Measurements from ENCODE around the gene RFX3. TPM values are rescaled to one million over a fixed set of nuclear protein-coding genes. Genes with fewer than 3 reads are reported as not detected.

RFX3 gene
- total RNA-seq, 1 experiment from 2014 or later: 9.9 TPM

DNA sequence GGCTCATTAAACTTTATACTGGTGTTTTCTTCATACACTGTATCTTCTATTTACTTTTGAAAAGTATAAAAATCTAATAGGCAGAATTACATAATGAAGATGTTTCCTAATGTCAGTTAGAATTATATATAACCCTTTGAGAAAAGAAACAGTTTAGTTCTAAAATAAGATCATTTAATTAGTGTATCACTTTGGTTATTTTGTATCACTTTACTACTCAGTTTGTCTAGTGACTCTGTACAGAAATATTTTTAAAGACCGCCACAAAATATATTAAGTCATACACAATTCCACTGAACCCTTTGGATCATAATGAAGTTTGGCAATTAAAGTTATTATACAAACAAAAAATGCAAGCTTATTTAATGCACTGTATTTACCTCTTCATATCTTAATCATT lies 15.0 kb downstream of the RFX3 start:
- H3K23me2 ChIP-seq (ENCODE audit: insufficient read length, low read depth, low read length, poor library complexity, severe bottlenecking): no peaks in the 10 kb centered on the region
- H4K20me1 ChIP-seq (ENCODE audit: control insufficient read depth, insufficient read depth, insufficient read length): no peaks in the 10 kb centered on the region
- H2BK20ac ChIP-seq (ENCODE audit: low read depth, low read length, poor library complexity, severe bottlenecking): no peak overlapping the region
- no CpG with 5 or more reads among the region's 1 CpG for WGBS (ENCODE audit: extremely low coverage, insufficient read length, low lambda C conversion rate)
- H2BK15ac ChIP-seq (ENCODE audit: low read depth, low read length): no peak overlapping the region
- peaks cover 40 to 49% of the 10 kb centered on the region in 2 experiments for H3K4me1 Mint-ChIP-seq
- no peak overlapping the region for H3K56ac ChIP-seq (ENCODE audit: insufficient read length, low read depth, low read length)
- H3K27ac Mint-ChIP-seq: no peak overlapping the region
- H2BK12ac ChIP-seq (ENCODE audit: insufficient read length, low read depth, low read length): no peak overlapping the region
- H3K18ac ChIP-seq (ENCODE audit: insufficient read length, low read depth, low read length): no peak overlapping the region
- no peak overlapping the region for H4K91ac ChIP-seq (ENCODE audit: insufficient read length, low read depth, low read length)
- H2AK5ac ChIP-seq (ENCODE audit: insufficient read length, low read length): no peak overlapping the region
- no peaks in the 10 kb centered on the region for H3K27me3 ChIP-seq (ENCODE audit: insufficient read depth, low read length)
- no peak overlapping the region for H3T11ph ChIP-seq (ENCODE audit: low read length)
- H2BK120ac ChIP-seq (ENCODE audit: low read depth, low read length, poor library complexity, severe bottlenecking): no peak overlapping the region
- no peak overlapping the region for H3K23ac ChIP-seq (ENCODE audit: insufficient read length, low read depth, low read length)
- H3K79me2 ChIP-seq (ENCODE audit: insufficient read depth, low read length): no peaks in the 10 kb centered on the region
- H3K27me3 Mint-ChIP-seq (ENCODE audit: low read depth): no peaks in the 10 kb centered on the region
- no peaks in the 10 kb centered on the region for H3K9me3 Mint-ChIP-seq
- H3K4me2 ChIP-seq (ENCODE audit: insufficient read depth, insufficient read length, low read length): no peak overlapping the region
- no peak overlapping the region for H4K5ac ChIP-seq (ENCODE audit: insufficient read length, low read depth, low read length)
- H3K4me3 Mint-ChIP-seq: no peak overlapping the region
- H3K4me1 ChIP-seq (ENCODE audit: insufficient read depth, low read length): no peaks in the 10 kb centered on the region
- peaks cover 3% of the 10 kb centered on the region for H3K79me1 ChIP-seq (ENCODE audit: insufficient read depth, low read depth, low read length, poor library complexity, severe bottlenecking)
- no peak overlapping the region for H3K4ac ChIP-seq (ENCODE audit: low read depth, low read length)
- DNase-seq: no peak
- H3K36me3 Mint-ChIP-seq (ENCODE audit: insufficient read depth in 1 of 3, low read depth in 3 of 3): no peaks in the 10 kb centered on the region
- no peak overlapping the region for H3K9ac ChIP-seq (ENCODE audit: extremely low read depth, insufficient read length, low read length)
- H4K8ac ChIP-seq (replicated peaks; ENCODE audit: insufficient read length, low read depth, low read length): no peak overlapping the region
- H3K9me3 ChIP-seq (ENCODE audit: control insufficient read depth, low read depth, low read length): no peaks in the 10 kb centered on the region
- no peak overlapping the region for H2AFZ ChIP-seq (ENCODE audit: low read length)
- TF ChIP-seq, protein P1, sequence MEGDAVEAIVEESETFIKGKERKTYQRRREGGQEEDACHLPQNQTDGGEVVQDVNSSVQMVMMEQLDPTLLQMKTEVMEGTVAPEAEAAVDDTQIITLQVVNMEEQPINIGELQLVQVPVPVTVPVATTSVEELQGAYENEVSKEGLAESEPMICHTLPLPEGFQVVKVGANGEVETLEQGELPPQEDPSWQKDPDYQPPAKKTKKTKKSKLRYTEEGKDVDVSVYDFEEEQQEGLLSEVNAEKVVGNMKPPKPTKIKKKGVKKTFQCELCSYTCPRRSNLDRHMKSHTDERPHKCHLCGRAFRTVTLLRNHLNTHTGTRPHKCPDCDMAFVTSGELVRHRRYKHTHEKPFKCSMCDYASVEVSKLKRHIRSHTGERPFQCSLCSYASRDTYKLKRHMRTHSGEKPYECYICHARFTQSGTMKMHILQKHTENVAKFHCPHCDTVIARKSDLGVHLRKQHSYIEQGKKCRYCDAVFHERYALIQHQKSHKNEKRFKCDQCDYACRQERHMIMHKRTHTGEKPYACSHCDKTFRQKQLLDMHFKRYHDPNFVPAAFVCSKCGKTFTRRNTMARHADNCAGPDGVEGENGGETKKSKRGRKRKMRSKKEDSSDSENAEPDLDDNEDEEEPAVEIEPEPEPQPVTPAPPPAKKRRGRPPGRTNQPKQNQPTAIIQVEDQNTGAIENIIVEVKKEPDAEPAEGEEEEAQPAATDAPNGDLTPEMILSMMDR (conservative IDR thresholded peaks at IDR 0.05): no peak
- H3K14ac ChIP-seq (ENCODE audit: insufficient read depth, low read length): no peak overlapping the region
- H2BK5ac ChIP-seq (ENCODE audit: insufficient read length, low read length): no peak overlapping the region
- no peak overlapping the region for H3K27ac ChIP-seq (ENCODE audit: insufficient read length, low read depth, low read length)

All from H9 (cell line).